DND-41 (cell line): ENCODE measurements around the gene RAB20.

Experiments
- EZH2 ChIP-seq: IDR thresholded peaks from 3 replicates; pipeline ENCODE4 v1.6.1; 2012; ENCODE audit warnings: borderline replicate concordance, low read depth, mild to moderate bottlenecking, moderate library complexity, low read length, inconsistent platforms; ENCODE audit not compliant: severe bottlenecking
- TF ChIP-seq, protein P1 (sequence below): IDR thresholded peaks from 2 replicates; pipeline ENCODE4 v1.5.1; 2012; ENCODE audit warnings: borderline replicate concordance, low read length, moderate library complexity, mild to moderate bottlenecking; ENCODE audit not compliant: poor library complexity, severe bottlenecking; ENCODE audit errors: extremely low read depth

DNA sequence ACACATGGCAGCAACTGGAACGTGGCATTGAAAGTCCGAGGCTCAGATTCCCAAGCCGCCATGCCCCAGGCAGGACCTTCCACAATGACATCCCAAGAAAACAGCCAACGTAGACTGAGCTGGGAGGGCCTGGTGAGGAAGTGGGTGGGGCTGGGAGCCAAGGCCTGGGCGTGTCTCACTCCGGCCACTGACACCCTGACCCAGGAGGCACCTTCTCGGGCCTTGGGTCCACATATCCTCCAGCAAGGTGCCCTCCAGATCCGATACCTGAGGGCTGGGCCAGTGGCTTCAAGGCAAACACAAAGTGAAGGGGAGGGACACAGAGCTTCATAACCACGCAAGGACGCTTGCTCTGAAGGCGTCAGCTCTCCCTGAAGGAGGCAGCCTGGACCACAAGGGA lies 43.0 kb downstream of the RAB20 start:
- TF ChIP-seq, protein P1, sequence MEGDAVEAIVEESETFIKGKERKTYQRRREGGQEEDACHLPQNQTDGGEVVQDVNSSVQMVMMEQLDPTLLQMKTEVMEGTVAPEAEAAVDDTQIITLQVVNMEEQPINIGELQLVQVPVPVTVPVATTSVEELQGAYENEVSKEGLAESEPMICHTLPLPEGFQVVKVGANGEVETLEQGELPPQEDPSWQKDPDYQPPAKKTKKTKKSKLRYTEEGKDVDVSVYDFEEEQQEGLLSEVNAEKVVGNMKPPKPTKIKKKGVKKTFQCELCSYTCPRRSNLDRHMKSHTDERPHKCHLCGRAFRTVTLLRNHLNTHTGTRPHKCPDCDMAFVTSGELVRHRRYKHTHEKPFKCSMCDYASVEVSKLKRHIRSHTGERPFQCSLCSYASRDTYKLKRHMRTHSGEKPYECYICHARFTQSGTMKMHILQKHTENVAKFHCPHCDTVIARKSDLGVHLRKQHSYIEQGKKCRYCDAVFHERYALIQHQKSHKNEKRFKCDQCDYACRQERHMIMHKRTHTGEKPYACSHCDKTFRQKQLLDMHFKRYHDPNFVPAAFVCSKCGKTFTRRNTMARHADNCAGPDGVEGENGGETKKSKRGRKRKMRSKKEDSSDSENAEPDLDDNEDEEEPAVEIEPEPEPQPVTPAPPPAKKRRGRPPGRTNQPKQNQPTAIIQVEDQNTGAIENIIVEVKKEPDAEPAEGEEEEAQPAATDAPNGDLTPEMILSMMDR = no peak
- TF ChIP-seq EZH2 = no peak
